Stimulated activated CD4-positive, alpha-beta T cell treated with anti-CD3 and anti-CD28 coated beads, Interleukin-4, amount 100 ng/mL, for 24 hours (primary cell): ENCODE measurements around the gene THAP8.

Source experiments
- DNase-seq: peaks from one replicate; pipeline ENCODE4 v3.0.0-alpha.2; 2020

The THAP8 gene

DNA sequence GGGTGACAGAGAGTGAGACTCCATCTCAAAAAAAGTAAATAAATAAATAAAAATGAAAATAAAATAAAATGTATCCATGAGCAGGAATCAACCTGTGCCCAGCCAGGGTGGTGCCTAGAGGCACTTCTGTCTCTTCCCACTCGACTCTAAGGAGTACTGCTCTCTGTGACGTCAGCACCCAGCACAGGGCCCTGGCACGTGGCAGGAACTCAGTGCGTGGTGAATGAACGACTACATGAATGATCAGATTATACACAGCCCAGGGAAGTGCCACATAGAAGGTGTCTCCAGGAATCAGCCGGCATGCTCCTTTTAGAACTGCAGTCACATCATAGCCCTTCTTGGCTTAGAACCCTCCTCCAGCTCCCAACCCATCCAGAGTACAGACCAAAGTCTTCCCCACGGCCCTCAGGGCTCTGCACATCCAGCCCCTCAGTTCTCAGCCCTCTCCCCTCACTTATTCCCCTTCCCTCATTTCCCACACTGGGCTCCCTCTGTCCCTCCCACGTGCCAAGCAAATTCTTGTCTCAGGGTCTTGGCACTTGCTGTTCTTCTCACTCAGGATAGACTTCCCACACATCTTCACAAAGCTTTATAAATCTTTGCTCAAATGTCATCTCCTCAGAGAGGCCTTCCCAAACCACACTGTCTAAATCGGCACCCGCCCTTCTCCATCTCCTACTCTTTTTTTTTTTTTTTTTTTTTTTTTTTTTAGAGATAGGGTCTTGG lies 25.6 kb downstream of the THAP8 start:
- no peak for DNase-seq

GRCh38 chr19:36027696-36028095 lies 26.4 kb downstream of the THAP8 start:
- DNase-seq = no peak

GRCh38 chr19:36026091-36026876 lies 27.8 kb downstream of the THAP8 start:
- DNase-seq = no peak

DNA sequence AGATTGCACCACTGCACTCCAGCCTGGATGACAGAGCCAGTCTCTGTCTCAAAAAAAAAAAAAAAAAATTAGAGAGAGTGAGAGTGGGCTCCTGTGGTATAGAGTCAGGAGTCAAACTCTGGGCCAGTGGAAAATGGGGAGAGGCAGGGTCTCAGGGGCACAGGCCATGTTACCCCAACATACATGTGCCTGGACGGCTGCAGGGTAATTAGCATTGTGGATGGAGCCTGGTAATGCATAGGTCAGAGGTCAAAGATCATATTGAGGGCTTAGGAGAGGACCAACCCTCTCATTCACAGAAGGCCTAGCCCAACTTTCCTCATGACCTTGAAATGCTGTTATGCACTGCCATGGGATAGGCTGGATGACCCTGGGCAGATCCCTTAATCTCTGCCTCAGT lies 28.5 kb downstream of the THAP8 start:
- DNase-seq = no peak

- no peak for DNase-seq
These were observed 30.7 kb downstream of the THAP8 start for GRCh38 chr19:36023432-36023831.

DNA sequence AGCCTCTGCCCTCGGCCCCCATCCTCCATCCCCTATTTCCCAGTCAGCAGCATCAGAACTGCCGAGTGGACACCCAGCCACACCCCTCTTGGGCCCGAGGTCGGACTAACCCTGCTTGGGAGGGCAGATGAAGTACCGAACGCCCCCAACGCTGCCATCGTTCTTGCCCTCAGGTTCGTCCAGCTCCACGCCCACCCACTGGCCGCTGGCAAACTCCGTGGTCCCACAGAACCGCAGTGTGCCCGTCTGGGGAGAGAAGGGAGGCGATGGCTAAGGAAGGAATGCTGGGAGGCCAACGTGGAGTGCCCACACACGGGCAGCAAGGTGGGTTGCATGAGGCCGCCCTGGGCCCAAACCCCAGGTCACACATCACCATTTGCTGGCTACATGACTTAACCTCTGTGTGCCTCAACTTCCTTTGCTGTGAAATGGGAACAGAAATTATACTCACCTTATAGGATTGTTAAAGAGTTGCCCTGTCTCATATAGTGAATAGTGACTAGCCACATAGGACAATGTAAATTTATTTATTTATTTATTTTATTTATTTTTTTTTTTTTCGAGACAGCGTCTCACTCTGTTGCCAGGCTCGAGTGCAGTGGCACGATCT lies 34.9 kb downstream of the THAP8 start:
- no peak for DNase-seq

DNA sequence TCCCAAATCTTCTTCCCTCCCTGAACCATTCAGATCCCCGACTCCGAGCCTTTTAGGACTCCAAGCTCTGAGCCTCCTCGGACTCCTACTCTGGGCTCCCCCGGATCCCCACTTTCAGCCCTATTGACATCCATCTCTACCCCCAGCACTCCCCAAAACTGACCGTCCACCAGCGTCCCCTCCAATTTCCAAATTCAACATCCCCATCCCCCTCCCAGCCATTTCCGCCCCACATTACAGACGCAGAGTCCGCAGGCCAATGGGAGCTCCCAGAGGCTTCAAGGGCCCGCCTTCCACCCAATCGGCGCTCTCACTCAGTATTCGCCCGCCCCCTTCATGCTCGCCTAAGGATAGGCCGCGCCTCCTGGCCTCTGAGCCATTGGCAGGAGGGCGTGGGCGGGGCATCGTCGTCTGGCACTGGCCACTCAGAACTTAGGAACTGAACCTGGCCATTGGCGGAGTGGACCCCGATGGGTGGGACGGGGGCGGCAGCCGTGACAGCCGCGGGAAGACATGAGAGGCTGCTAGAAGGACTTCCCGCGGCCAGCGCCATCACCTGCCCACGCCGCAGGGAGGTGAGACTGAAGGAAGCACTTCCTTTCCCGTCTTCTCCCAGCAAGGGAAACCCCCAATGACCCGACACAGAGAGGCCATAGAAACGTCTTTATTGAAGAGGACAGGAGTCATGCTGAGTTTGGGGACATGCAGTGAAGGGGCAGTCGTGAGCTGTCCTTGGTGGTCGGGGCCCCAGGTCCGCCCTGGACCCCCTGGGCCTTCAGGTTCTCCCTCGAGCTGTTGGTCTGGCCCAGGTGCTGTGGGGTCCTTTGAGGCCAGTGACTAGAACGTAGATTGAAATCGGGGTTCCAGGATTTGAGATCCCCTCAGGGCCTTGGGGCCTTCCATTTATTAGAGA lies 39.8 kb downstream of the THAP8 start, which contains the start of gene ALKBH6:
Gene ALKBH6, minus strand, starts transcription at position 202 of the 913 bp plus-strand sequence. CDS start 816 bp downstream, outside the sequence.
- peak; percentile 100 for DNase-seq

DNA sequence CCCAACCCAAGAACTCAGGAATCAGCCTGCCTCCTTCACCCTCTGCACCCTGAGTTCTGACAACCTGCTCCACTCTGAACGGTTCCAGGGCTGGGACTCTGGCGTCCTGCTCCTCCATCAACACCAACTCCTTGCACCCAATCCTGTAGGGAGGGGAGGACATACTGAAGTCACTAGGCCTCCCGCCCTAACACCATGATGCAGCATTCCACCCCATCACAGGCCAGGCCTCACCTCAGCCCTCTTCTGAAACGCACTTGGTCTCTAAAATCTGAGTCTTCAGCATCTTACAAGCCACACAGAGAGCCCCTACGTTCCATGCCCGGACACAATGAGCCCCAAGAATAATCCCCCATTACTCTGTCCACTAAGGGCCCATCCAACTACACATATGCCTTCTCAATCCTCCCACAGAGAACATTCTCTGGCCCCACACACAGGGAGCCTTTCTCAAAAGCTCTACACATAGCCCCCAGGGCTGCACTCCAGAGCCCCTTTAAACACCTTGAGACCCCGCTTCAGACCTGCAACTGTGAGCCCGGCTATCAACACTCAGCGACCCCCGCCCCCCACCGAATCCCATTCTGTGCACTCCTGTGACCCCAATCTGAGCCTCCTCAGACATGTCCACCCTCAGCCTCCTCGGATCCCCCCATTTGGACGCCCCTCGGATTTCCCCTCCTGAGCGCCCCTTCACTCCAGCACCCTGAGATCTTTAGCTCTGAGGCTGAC lies 40.6 kb downstream of the THAP8 start:
- DNase-seq = no peak

GRCh38 chr19:36010402-36010801 lies 43.7 kb downstream of the THAP8 start:
- no peak for DNase-seq

- DNase-seq = no peak
These were observed 44.3 kb downstream of the THAP8 start for GRCh38 chr19:36009633-36010379.

- DNase-seq = peak; percentile 55
These were observed 44.9 kb downstream of the THAP8 start for GRCh38 chr19:36009220-36009619.

- no peak for DNase-seq
These were observed 45.6 kb downstream of the THAP8 start, which contains the start of gene SYNE4 for GRCh38 chr19:36008336-36008978. Gene SYNE4 (minus strand): TSS chr19:36008813. CDS start chr19:36008681, 132 bp downstream.

- no peak for DNase-seq
These were observed 47.1 kb downstream of the THAP8 start for GRCh38 chr19:36006955-36007354.

DNA sequence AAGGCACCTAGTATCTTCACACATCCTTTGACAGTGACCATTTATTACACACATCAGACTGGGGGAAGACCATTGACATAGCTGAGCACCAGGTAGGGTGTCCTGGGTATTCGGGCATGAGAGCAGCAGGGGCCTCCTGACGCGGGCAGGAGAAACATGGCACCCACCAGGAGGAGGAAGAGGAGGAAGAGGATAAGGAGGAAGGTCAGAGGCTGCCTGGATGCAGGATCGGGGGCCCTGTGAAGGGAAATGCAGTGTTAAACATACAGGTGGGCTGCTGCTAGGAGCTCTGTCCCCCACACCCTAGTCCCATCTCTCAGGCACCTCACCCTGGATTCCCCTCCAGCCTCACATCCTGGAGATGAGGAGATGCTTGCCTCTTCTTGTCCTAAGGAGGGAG lies 50.8 kb downstream of the THAP8 start:
- no peak for DNase-seq

DNA sequence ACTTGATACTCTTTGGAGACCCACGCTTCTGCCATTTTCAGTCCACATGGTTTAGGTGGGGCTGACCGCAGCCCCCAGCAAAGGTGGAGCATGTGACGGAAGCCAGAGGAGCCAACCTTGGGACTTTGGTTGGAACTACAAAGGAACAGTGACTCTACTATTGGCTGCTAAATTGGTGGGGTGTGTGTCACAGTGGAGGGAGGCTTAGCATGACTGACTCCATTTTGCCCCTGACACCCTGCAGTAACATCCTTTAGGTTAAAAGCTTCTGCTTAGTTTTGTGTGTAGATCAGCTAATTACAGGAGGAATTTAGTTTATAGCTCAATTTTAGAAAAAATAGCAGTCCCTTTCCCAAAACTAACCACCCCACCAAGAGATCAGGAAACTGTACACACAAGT lies 52.5 kb downstream of the THAP8 start:
- no peak for DNase-seq

DNA sequence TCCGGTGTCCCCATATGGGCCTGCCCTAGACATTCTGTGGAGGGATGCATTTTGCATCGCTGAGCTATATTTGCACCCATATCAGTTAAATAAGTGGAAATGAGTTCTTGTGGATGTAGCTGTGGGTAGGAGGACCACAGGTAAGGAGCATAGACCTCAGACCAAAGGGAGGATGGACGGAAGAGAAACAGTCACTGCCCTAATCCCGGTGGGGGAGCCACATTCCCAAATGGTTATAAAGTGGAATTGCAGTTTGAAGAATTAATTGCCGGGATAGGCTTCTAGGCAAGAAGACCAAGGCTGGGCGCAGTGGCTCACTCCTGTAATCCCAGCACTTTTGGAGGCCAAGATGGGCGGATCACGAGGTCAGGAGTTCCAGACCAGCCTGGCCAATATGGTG lies 57.3 kb downstream of the THAP8 start:
- no peak for DNase-seq

DNA sequence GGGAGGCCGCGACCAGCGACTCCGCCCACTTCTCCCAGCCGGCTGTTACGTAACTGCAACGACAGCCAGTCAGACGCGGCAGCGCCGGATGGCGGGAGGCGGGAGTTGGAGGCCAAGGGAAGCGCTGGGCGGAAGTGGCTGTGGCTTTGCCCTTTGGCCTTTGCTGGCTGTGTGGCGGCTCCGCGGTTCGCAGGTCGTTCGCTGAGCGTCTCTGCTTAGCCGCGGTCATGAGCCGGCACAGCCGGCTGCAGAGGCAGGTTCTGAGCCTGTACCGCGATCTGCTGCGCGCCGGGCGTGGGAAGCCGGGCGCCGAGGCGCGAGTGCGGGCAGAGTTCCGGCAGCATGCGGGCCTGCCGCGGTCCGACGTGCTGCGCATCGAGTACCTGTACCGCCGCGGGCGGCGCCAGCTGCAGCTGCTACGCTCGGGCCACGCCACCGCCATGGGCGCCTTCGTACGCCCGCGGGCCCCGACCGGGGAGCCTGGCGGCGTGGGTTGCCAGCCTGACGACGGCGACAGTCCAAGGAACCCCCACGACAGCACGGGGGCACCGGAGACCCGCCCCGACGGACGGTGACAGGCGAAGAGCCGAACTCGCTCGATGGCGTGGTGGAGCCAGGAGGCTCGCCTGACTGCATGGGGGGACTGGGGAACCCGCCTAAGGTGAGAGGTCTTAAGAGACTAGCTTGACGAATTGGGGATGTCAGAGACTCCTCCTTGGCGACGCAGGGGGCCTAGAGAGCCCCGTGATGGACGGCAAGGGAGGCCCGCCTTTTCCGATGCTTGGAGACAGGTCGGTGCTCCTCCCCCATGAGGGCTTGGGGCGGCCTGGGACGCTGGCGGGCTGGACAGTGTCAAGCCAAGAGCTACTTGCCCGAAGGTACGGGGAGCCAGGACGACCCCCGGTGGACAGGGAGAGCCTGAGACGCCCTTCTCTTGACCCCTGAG lies 58.8 kb downstream of the THAP8 start, which contains the start of gene SDHAF1:
Gene SDHAF1, plus strand, starts transcription at position 141 of the 946 bp plus-strand sequence. Its CDS starts 87 bp downstream, at position 228.
- DNase-seq = peak; percentile 96

DNA sequence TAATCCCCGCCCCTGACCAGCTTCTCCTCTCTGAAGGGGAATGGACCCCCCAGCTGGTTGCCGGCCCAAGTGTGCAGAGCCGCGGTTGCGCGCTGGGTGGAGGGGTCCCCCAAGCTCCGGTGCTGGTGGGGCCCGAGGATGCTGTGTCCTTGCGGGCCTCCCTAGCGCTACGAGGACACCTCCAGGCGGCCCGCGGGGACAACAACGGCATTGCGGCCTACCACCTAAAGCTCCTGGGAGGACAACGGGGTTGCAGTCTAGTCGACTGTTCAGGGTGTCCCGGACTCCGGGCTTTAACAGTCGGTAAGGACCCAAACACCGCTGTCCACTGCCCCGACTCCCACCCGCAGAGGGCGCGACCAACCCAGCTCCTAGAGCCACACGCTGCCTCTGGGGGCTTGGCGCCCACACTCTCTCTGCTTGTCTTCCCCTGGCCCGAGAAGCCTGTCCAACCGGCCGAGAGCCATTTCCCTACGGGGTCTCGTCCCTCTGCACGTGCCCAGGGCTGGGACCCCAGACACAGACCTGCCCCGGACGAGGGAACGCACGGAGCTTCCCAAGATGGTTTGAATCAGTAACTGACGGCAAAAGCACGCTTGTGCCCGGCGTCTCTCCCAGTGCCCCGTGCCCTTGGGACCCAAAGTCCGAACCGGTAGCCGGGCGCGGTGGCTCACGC lies 60.0 kb downstream of the THAP8 start:
- no peak for DNase-seq
